H1 (cell line): ENCODE measurements around the gene SEMA3C. TPM values are rescaled to one million over a fixed set of nuclear protein-coding genes. Genes with fewer than 3 reads are reported as not detected.

ENCODE experiments used
- KDM1A ChIP-seq: fragments of 200-600, 300-600 bp; sonication (generic); IDR thresholded peaks from 2 replicates; pipeline ENCODE4 v1.7.1; 2016; ENCODE audit warnings: mild to moderate bottlenecking, low read length, borderline replicate concordance
- polyA plus RNA-seq, 7 experiments: library from polyadenylated mRNA; depleted of rRNA in 3 of 7; stranded (reverse) in 5 of 7; unstranded in 2 of 7; fragments of >200 nt in 5 of 7; fragments of 200-250 nt in 2 of 7; gene quantifications; 1 replicate in 5 of 7; 2 replicates in 1 of 7; 4 replicates in 1 of 7; pipeline versions ENCODE4 v1.2.1 to v1.2.3, GENCODE V29; 2011 to 2013; ENCODE audit warnings: missing spikeins in 2 of 7, mixed read lengths in 2 of 7
- total RNA-seq: library from RNA; stranded (reverse); fragmentation: NEBNext Ultra II Directional; extraction: Animal tissue kit (Norgen Biotek cat#: 25700); gene quantifications from 2 replicates; pipeline ENCODE4 v1.2.1, GENCODE V29; 2021
- TF ChIP-seq, protein P1 (sequence below): IDR thresholded peaks from 2 replicates; pipeline ENCODE4 v1.6.1; 2011; ENCODE audit warnings: low read depth, mild to moderate bottlenecking, low read length; ENCODE audit not compliant: insufficient read depth

Gene SEMA3C
- total and polyA plus RNA-seq, 2 of the 8 experiments (the other 6 are each of a cell fraction or from before 2014, with no cell fraction given): 0.15 to 1.4 TPM

DNA sequence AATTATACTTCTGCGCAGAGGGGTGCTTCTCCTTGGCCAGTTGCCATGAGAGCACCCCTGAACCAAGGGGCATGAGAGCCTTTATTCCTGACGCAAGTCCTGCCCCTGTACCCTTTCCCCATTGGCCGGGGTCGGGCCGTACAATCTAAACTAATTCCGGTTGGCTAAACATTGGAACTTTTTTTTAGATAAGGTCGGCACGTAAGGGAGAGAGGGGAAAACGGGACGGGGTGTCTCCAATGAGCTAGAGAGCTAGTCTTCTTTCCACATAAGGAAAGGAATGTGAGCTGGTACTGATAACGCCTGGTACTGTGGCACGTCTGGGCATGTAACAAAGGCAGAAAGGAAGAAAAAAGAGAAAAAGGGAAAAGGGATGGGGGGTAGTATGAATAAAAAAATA is 183.5 kb downstream of the SEMA3C start (continued):
- TF ChIP-seq, protein P1, sequence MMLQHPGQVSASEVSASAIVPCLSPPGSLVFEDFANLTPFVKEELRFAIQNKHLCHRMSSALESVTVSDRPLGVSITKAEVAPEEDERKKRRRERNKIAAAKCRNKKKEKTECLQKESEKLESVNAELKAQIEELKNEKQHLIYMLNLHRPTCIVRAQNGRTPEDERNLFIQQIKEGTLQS: no peak
- no peak for TF ChIP-seq KDM1A
